Aorta (tissue), 5 donors: ENCODE results near the gene MEIS1. TPM values are rescaled to one million over a fixed set of nuclear protein-coding genes. Genes with fewer than 3 reads are reported as not detected.
A peak's percentile ranks its signal among the peaks of the same experiment; 100 is the strongest.

Experiments
- ATAC-seq: fragments of 200-7000 bp; cut with Tn5 transposase; one replicate; pipeline ENCODE4 v1.9.1; 2022; ENCODE audit warnings: moderate library complexity; ENCODE audit not compliant: low FRiP score
- DNase-seq, 2 donors: peaks; one replicate each; pipeline ENCODE4 v3.0.0-alpha.2; 2020
- H3K27ac ChIP-seq, 2 donors: one replicate each; pipeline ENCODE4 v1.5.1; 2013; ENCODE audit warnings: low read length in 2 of 2, mild to moderate bottlenecking in 2 of 2, moderate library complexity in 2 of 2, control low read depth in 1 of 2, inconsistent platforms in 1 of 2, low read depth in 1 of 2
- H3K27me3 ChIP-seq, 2 donors: one replicate each; pipeline ENCODE4 v1.6.1; 2013; ENCODE audit warnings: control low read depth in 1 of 2, low read length in 1 of 2, mild to moderate bottlenecking in 1 of 2, moderate library complexity in 1 of 2; ENCODE audit not compliant: insufficient read depth in 2 of 2, control insufficient read depth in 1 of 2
- H3K36me3 ChIP-seq, 2 donors: one replicate each; pipeline ENCODE4 v1.6.1; 2013; ENCODE audit warnings: control low read depth in 1 of 2, low read length in 1 of 2, mild to moderate bottlenecking in 1 of 2; ENCODE audit not compliant: insufficient read depth in 2 of 2, control insufficient read depth in 1 of 2
- H3K4me1 ChIP-seq, 2 donors: one replicate each; pipeline ENCODE4 v1.6.1; 2013; ENCODE audit warnings: low read length in 2 of 2, control low read depth in 1 of 2, mild to moderate bottlenecking in 1 of 2, moderate library complexity in 1 of 2; ENCODE audit not compliant: insufficient read depth in 2 of 2, control insufficient read depth in 1 of 2
- H3K4me3 ChIP-seq, 2 donors: one replicate each; pipeline ENCODE4 v1.5.1; 2013; ENCODE audit warnings: low read length in 2 of 2, control low read depth in 1 of 2, mild to moderate bottlenecking in 1 of 2
- H3K9me3 ChIP-seq: one replicate; pipeline ENCODE4 v1.6.1; 2013; ENCODE audit warnings: mild to moderate bottlenecking, low read length; ENCODE audit not compliant: control insufficient read depth
- WGBS, 2 donors: extraction: QIAGEN DNeasy Blood & Tissue Kit; methylation state at CpG; one replicate each; pipeline ENCODE4 v1.1.7; 2013; 5-methylcytosine and 5-hydroxymethylcytosine counted together
- intact Hi-C, 2 donors: fragments of 100-400 bp; cut with DNase I; formaldehyde crosslinking; loops; one replicate each; pipeline versions ENCODE4 v1.14.2 to v1.15.0; 2022
- polyA plus RNA-seq, 2 donors: library from polyadenylated mRNA; stranded (reverse); fragments of 200-250 nt; gene quantifications; one replicate each; pipeline ENCODE4 v1.2.3, GENCODE V29; 2013
- total RNA-seq, 2 donors: library from RNA; stranded (reverse); fragmentation: NEBNext Ultra II Directional; extraction: Animal tissue kit (Norgen Biotek cat#: 25700); gene quantifications; one replicate each; pipeline ENCODE4 v1.2.1, GENCODE V29; 2021
- donor health status: healthy with polysubstance abuse.
- donor health status: Bipolar disorder and iron deficiency.
- donor health status: DM: no; HTN: no; CAD: no.
- donor health status: DM: no; HTN: no; CAD: no.
- donor health status: DM: yes; HTN: yes; CAD: no.

The MEIS1 gene
- total and polyA plus RNA-seq, 4 donors: 7.6 to 76.6 (median 33.5) TPM

- Histone ChIP-seq H3K4me1 (peaks cover 3 to 5% of the 10 kb centered on the region in 2 donors), H3K27me3 (no peaks in the 10 kb centered on the region), H3K27ac (no peak overlapping the region), H3K9me3 (no peaks in the 10 kb centered on the region), H3K36me3 (peaks cover 0 to 2% of the 10 kb centered on the region in 2 donors), H3K4me3 (no peak overlapping the region)
- intact Hi-C loops: no loop called here
- ATAC-seq (no peak), DNase-seq (no peak)
- 28 to 34% methylated on average over 2 of the region's 2 CpGs for WGBS, 2 donors
These were observed 112.2 kb downstream of the MEIS1 start for GRCh38 chr2:66547118-66547517.

- Histone ChIP-seq H3K9me3 (no peaks in the 10 kb centered on the region), H3K27ac (no peak overlapping the region), H3K4me3 (no peak overlapping the region), H3K4me1 (peaks cover 2 to 3% of the 10 kb centered on the region in 2 donors), H3K36me3 (peaks cover 0 to 2% of the 10 kb centered on the region in 2 donors), H3K27me3 (no peaks in the 10 kb centered on the region)
- no peak for ATAC-seq
- intact Hi-C loops: no loop called here
- no peak for DNase-seq
- 70% methylated on average over 2 of the region's 2 CpGs for WGBS, 2 donors
These were observed 113.0 kb downstream of the MEIS1 start for GRCh38 chr2:66547887-66548286.

- intact Hi-C loops: no loop called here
- Histone ChIP-seq H3K27me3 (no peaks in the 10 kb centered on the region), H3K4me1 (peaks cover 0 to under 1% of the 10 kb centered on the region in 2 donors), H3K9me3 (no peaks in the 10 kb centered on the region), H3K36me3 (peaks cover 0 to 2% of the 10 kb centered on the region in 2 donors), H3K4me3 (no peak overlapping the region), H3K27ac (no peak overlapping the region)
- DNase-seq (no peak), ATAC-seq (no peak)
- 54 to 56% methylated on average over 3 of the region's 3 CpGs for WGBS, 2 donors
These were observed 113.5 kb downstream of the MEIS1 start for GRCh38 chr2:66548422-66548821.

- Histone ChIP-seq H3K27me3 (no peaks in the 10 kb centered on the region), H3K4me1 (no peaks in the 10 kb centered on the region), H3K9me3 (no peaks in the 10 kb centered on the region), H3K36me3 (peaks cover 0 to 2% of the 10 kb centered on the region in 2 donors), H3K4me3 (no peak overlapping the region), H3K27ac (no peak overlapping the region)
- intact Hi-C loops: no loop called here
- ATAC-seq (no peak), DNase-seq (no peak)
- 38 to 51% methylated on average over 1 of the region's 1 CpG for WGBS, 2 donors
These were observed 115.9 kb downstream of the MEIS1 start for GRCh38 chr2:66550826-66551225.

GRCh38 chr2:66553370-66553769, 118.4 kb downstream of the MEIS1 start:
- ATAC-seq: no peak
- Histone ChIP-seq H3K4me3 (no peak overlapping the region), H3K4me1 (peaks cover 0 to 9% of the 10 kb centered on the region in 2 donors), H3K27ac (peak overlapping the region in 1 of 2 donors; percentile 85), H3K27me3 (no peaks in the 10 kb centered on the region), H3K36me3 (peaks cover 0 to 2% of the 10 kb centered on the region in 2 donors), H3K9me3 (no peaks in the 10 kb centered on the region)
- DNase-seq: peak; percentile 69 to 90
- WGBS, 2 donors: 5 to 11% methylated on average over 4 of the region's 4 CpGs
- intact Hi-C loops: no loop called here

GRCh38 chr2:66555091-66555490, 120.2 kb downstream of the MEIS1 start:
- ATAC-seq (no peak), DNase-seq (no peak)
- no peaks in the 10 kb centered on the region for H3K27me3 ChIP-seq
- peak overlapping the region in 1 of 2 donors; percentile 76 for H3K27ac ChIP-seq
- no peaks in the 10 kb centered on the region for H3K36me3 ChIP-seq
- WGBS, 2 donors: 0 to 1% methylated on average over 4 of the region's 4 CpGs
- H3K4me3 ChIP-seq: no peak overlapping the region
- H3K9me3 ChIP-seq: no peaks in the 10 kb centered on the region
- intact Hi-C loops: loop anchor here in 1 of 2 donors (5.0 kb wide), 2 partner anchors 58 to 113 kb away; no protein-coding TSS in a partner anchor
- peaks cover 0 to 9% of the 10 kb centered on the region in 2 donors for H3K4me1 ChIP-seq

- Histone ChIP-seq H3K4me3 (peak overlapping the region in 1 of 2 donors; percentile 72), H3K4me1 (peaks cover 0 to 11% of the 10 kb centered on the region in 2 donors), H3K27ac (peak overlapping the region; percentile 76 to 86), H3K9me3 (no peaks in the 10 kb centered on the region), H3K36me3 (no peaks in the 10 kb centered on the region), H3K27me3 (no peaks in the 10 kb centered on the region)
- ATAC-seq: peak; percentile 70
- WGBS, 2 donors: 1 to 2% methylated on average over 14 of the region's 14 CpGs
- intact Hi-C loops: loop anchor here in 1 of 2 donors (5.0 kb wide), 2 partner anchors 58 to 113 kb away; no protein-coding TSS in a partner anchor
- no peak for DNase-seq
These were observed 120.8 kb downstream of the MEIS1 start for GRCh38 chr2:66555501-66556324.

- ATAC-seq (no peak), DNase-seq (no peak)
- Histone ChIP-seq H3K4me3 (no peak overlapping the region), H3K36me3 (no peaks in the 10 kb centered on the region), H3K9me3 (no peaks in the 10 kb centered on the region), H3K4me1 (peaks cover 2 to 12% of the 10 kb centered on the region in 2 donors), H3K27ac (no peak overlapping the region), H3K27me3 (no peaks in the 10 kb centered on the region)
- 92 to 97% methylated on average over 1 of the region's 1 CpG for WGBS, 2 donors
- intact Hi-C loops: loop anchor here in 1 of 2 donors (5.0 kb wide), 2 partner anchors 62 to 117 kb away; no protein-coding TSS in a partner anchor
These were observed 124.7 kb downstream of the MEIS1 start for GRCh38 chr2:66559672-66560071.

- DNase-seq (no peak), ATAC-seq (peak; percentile 49)
- intact Hi-C loops: no loop called here
- H3K36me3 ChIP-seq: no peaks in the 10 kb centered on the region
- peaks cover 2 to 12% of the 10 kb centered on the region in 2 donors for H3K4me1 ChIP-seq
- no peak overlapping the region for H3K4me3 ChIP-seq
- no peaks in the 10 kb centered on the region for H3K27me3 ChIP-seq
- 13 to 16% methylated on average over 2 of the region's 2 CpGs for WGBS, 2 donors
- no peak overlapping the region for H3K27ac ChIP-seq
- no peaks in the 10 kb centered on the region for H3K9me3 ChIP-seq
These were observed 125.8 kb downstream of the MEIS1 start for GRCh38 chr2:66560683-66561082.
